Sigmoid colon (tissue), 7 donors: ENCODE measurements around the gene MOGAT1. TPM values are rescaled to one million over a fixed set of nuclear protein-coding genes. Genes with fewer than 3 reads are reported as not detected.
"Not testable (repeated sequence)": the region's sequence is repeated elsewhere in the genome, so short reads cannot be mapped to it uniquely, and the experiment has no call there.

Experiments used
- DNase-seq: peaks from one replicate; pipeline ENCODE4 v3.0.0-alpha.2; 2019
- H3K27ac ChIP-seq, 4 donors: fragments of 200-600 bp; sonication (generic); one replicate each; pipeline ENCODE4 v1.5.1; 2016 to 2019; ENCODE audit warnings: mild to moderate bottlenecking in 1 of 4
- H3K27me3 ChIP-seq, 3 donors: fragments of 200-600 bp; sonication (generic); one replicate each; pipeline ENCODE4 v1.5.1; 2019; ENCODE audit warnings: mild to moderate bottlenecking in 1 of 3
- H3K36me3 ChIP-seq, 4 donors: fragments of 200-600 bp; sonication (generic); one replicate each; pipeline ENCODE4 v1.5.1; 2016 to 2019
- H3K4me1 ChIP-seq, 4 donors: fragments of 200-600 bp; sonication (generic); one replicate each; pipeline ENCODE4 v1.5.1; 2017 to 2019
- H3K4me3 ChIP-seq, 4 donors: fragments of 200-600 bp; sonication (generic); one replicate each; pipeline ENCODE4 v1.5.1; 2017 to 2019; ENCODE audit warnings: mild to moderate bottlenecking in 2 of 4, moderate library complexity in 1 of 4
- H3K9me3 ChIP-seq, 4 donors: fragments of 200-600 bp in 3 of 4; sonication (generic) in 3 of 4; one replicate each; pipeline versions ENCODE4 v1.5.1 to v1.6.1; 2013 to 2019
- EP300 ChIP-seq, 4 donors: sonication (generic); formaldehyde crosslinking; IDR thresholded peaks; one replicate each; pipeline ENCODE4 v1.6.1; 2017; ENCODE audit warnings: antibody characterized with exemption in 4 of 4
- POLR2A ChIP-seq, 2 donors: fragments of 450-650 bp; IDR thresholded peaks; one replicate each; pipeline ENCODE4 v1.6.1; 2016; ENCODE audit warnings: antibody characterized with exemption in 2 of 2, mild to moderate bottlenecking in 2 of 2, moderate library complexity in 2 of 2
- POLR2AphosphoS5 ChIP-seq, 4 donors: sonication (generic); formaldehyde crosslinking; IDR thresholded peaks; one replicate each; pipeline ENCODE4 v1.6.1; 2017; ENCODE audit warnings: antibody characterized with exemption in 4 of 4
- WGBS, 2 donors: extraction: QIAGEN DNeasy Blood & Tissue Kit; methylation state at CpG; one replicate each; pipeline ENCODE4 v1.1.7; 2013; 5-methylcytosine and 5-hydroxymethylcytosine counted together
- intact Hi-C: fragments of 100-400 bp; cut with DNase I; formaldehyde crosslinking; loops from one replicate; pipeline ENCODE4 v1.15.1; 2023
- polyA plus RNA-seq, 3 donors: library from polyadenylated mRNA; stranded (reverse); fragments of 200-250 nt; gene quantifications; one replicate each; pipeline ENCODE4 v1.2.3, GENCODE V29; 2013
- total RNA-seq, 4 donors: library from RNA; depleted of rRNA; stranded (reverse); fragments of >200 nt; gene quantifications; one replicate each; pipeline ENCODE4 v1.1.0, GENCODE V29; 2016
- TF ChIP-seq, protein P1 (sequence below), 4 experiments: fragments of 450-650 bp in 3 of 4; fragments of 200-600 bp in 1 of 4; IDR thresholded peaks; one replicate each; pipeline ENCODE4 v1.5.1; 2016 to 2019; ENCODE audit warnings: antibody characterized with exemption in 4 of 4, mild to moderate bottlenecking in 3 of 4, moderate library complexity in 2 of 4
- donor health status: healthy with polysubstance abuse.
- donor health status: Bipolar disorder and iron deficiency.
- donor health status: healthy.

MOGAT1 gene
- total and polyA plus RNA-seq, 7 donors: not detected

- H3K27ac ChIP-seq: no peak overlapping the region
- no peak overlapping the region for H3K4me3 ChIP-seq
- no peaks in the 10 kb centered on the region for H3K36me3 ChIP-seq
- DNase-seq: no peak
- peaks cover 0 to 19% (median 18%) of the 10 kb centered on the region in 4 donors for H3K4me1 ChIP-seq
- 94% methylated on average over 3 of the region's 3 CpGs for WGBS, 2 donors
- H3K27me3 ChIP-seq: no peaks in the 10 kb centered on the region
- no peaks in the 10 kb centered on the region for H3K9me3 ChIP-seq
- TF ChIP-seq POLR2A (IDR thresholded peaks at IDR 0.05) (no peak), EP300 (IDR thresholded peaks at IDR 0.05) (no peak), POLR2AphosphoS5 (IDR thresholded peaks at IDR 0.05) (no peak)
- TF ChIP-seq, protein P1, sequence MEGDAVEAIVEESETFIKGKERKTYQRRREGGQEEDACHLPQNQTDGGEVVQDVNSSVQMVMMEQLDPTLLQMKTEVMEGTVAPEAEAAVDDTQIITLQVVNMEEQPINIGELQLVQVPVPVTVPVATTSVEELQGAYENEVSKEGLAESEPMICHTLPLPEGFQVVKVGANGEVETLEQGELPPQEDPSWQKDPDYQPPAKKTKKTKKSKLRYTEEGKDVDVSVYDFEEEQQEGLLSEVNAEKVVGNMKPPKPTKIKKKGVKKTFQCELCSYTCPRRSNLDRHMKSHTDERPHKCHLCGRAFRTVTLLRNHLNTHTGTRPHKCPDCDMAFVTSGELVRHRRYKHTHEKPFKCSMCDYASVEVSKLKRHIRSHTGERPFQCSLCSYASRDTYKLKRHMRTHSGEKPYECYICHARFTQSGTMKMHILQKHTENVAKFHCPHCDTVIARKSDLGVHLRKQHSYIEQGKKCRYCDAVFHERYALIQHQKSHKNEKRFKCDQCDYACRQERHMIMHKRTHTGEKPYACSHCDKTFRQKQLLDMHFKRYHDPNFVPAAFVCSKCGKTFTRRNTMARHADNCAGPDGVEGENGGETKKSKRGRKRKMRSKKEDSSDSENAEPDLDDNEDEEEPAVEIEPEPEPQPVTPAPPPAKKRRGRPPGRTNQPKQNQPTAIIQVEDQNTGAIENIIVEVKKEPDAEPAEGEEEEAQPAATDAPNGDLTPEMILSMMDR (IDR thresholded peaks at IDR 0.05): no peak
- intact Hi-C loops: loop anchor here (10.0 kb wide), 1 partner anchor 1082 kb away; no protein-coding TSS in a partner anchor
Observed at GRCh38 chr2:222713002-222713401, 41.5 kb downstream of the MOGAT1 start.

DNA sequence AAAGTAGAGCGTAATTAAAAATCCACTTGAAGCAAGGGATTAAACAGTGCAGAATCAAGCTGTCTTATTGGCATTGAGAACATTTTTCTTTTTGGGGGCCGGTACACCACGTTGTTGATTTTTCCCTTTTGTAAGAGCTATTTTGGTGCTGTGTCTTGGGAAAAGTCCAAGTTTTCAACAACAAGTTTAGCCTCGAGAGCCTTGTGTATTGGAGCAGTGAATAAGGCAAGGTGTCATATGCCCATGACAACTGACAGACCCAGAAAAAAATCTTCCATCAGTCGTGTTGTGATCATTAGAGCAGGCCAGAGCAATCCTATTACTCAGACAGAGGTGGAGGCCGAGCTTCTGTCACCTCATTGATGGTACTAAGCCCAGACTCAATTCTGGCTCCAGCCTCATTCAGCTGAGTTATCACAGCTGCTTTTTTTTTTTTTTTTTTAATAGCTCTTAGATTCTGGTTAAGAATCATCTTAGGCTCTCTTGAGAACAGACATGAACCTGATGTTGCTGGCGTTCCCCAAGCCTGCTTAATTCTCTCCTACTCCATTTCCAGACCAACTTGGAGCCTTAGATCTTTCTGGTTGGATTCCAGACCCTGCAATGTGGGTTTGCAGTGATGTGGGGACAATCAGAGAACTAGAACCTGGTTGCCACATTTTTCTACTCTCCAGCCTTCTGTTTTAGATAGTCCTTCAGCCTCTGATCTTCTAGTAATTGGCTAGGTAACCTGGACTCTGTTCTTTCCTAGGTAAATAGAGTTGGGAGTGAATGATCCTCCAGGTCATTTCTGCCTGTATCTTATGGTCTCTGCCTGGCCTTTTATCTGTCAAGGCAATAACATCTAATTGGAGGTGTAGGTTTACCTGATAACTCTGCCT lies 43.1 kb downstream of the MOGAT1 start:
- DNase-seq: peak; percentile 77
- H3K27ac ChIP-seq: peak overlapping the region; percentile 34 to 64 (median 50)

GRCh38 chr2:222715742-222716141 lies 44.3 kb downstream of the MOGAT1 start:
- DNase-seq: no peak
- intact Hi-C loops: loop anchor here (10.0 kb wide), 1 partner anchor 1079 kb away; no protein-coding TSS in a partner anchor
- Histone ChIP-seq H3K4me3 (no peak overlapping the region), H3K4me1 (peaks cover 0 to 17% (median 14%) of the 10 kb centered on the region in 4 donors), H3K27me3 (no peaks in the 10 kb centered on the region), H3K36me3 (no peaks in the 10 kb centered on the region), H3K27ac (no peak overlapping the region), H3K9me3 (no peaks in the 10 kb centered on the region)
- TF ChIP-seq, protein P1 (IDR thresholded peaks at IDR 0.05): no peak
- WGBS, 2 donors: 44 to 50% methylated on average over 9 of the region's 9 CpGs

More for the DNA sequence above, 43.1 kb downstream of the MOGAT1 start:
- intact Hi-C loops: loop anchor here (10.0 kb wide), 1 partner anchor 1080 kb away; no protein-coding TSS in a partner anchor
- Histone ChIP-seq H3K4me3 (no peak overlapping the region), H3K4me1 (peaks cover 0 to 17% (median 14%) of the 10 kb centered on the region in 4 donors), H3K9me3 (no peaks in the 10 kb centered on the region), H3K27me3 (no peaks in the 10 kb centered on the region), H3K36me3 (no peaks in the 10 kb centered on the region)
- WGBS, 2 donors: 62 to 65% methylated on average over 7 of the region's 7 CpGs
- TF ChIP-seq POLR2AphosphoS5 (IDR thresholded peaks at IDR 0.05): peak; percentile 25 to 58 (median 48)
- TF ChIP-seq, protein P1 (IDR thresholded peaks at IDR 0.05): no peak

- H3K36me3 ChIP-seq, H3K4me3 ChIP-seq, H3K27me3 ChIP-seq, DNase-seq, H3K27ac ChIP-seq, H3K4me1 ChIP-seq, H3K9me3 ChIP-seq: not testable (repeated sequence)
- WGBS, 2 donors: 87 to 95% methylated on average over 1 of the region's 1 CpG
- intact Hi-C loops: loop anchor here (10.0 kb wide), 1 partner anchor 1075 kb away; no protein-coding TSS in a partner anchor
Observed at GRCh38 chr2:222719787-222720186, 48.3 kb downstream of the MOGAT1 start.

- H3K27me3 ChIP-seq, DNase-seq, H3K36me3 ChIP-seq, H3K4me1 ChIP-seq, H3K4me3 ChIP-seq, intact Hi-C loops, H3K27ac ChIP-seq, H3K9me3 ChIP-seq: not testable (repeated sequence)
- WGBS, 2 donors: 97 to 98% methylated on average over 2 of the region's 2 CpGs
Observed at GRCh38 chr2:222721597-222721996, 50.1 kb downstream of the MOGAT1 start.
